Cerebellar nuclear complex (tissue), 1 donor: ENCODE results near the gene CPM.

ENCODE experiments used
- DNase-seq, 2 experiments: peaks; one replicate each; lab custom pipeline; 2025; lab: John Stamatoyannopoulos, UW

Gene CPM

DNA sequence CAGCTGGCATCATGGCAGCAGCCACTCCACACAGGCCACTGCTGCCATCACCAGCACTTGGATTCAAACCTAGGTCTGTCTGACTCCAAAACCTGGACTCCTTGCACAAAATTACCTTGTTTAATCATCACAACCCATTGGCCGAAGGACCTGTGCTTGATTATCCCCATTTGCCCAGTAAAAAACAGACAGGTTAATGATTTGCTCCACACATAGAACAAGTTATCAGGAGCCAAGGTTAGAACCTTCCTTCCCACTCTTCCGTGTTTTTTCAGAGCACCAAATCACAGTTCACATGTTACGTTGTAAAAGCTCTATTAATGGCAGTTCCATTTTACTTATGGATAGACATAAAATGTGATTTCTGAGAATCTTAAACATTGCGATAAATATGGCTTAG, 23.5 kb upstream of the CPM start:
- DNase-seq, result no peak

DNA sequence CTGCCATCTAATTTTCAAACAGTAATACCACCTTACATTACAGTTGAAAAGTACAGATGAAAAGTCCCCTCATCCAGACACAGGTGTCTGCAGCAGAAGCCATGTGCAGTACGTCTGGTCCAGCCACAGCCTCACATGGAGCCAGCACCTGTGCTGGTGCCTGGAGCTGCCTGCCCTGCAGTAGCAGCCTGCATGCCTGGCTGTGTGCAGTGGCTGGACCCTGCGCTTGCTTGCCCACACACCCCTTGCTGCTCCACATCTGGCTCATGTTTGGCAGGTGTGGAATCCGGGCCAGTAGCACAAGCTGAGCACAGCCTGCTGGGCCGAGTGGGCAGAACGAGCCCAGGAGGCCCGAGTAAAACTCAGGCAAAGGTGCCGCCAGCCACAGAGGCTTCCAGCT, 21.8 kb upstream of the CPM start:
- DNase-seq, result no peak

DNA sequence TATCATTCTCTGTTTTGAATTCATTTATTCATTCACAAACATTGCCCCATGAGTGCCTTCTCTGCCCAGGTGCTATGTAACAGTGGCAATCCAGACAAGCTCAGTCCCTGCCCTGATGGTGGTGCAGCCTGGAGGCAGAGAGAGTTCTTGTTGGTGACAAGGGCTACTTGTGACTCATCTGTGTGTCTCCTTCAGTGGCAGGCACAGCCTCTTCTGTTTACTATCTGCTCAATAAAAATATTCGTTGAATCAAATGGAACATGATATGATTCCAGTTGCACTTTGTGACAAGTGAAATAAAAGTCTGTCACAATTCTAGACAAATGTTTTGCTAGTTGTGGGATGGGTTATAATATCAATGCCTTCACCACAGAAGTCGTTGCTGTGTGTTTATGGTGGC, 20.6 kb upstream of the CPM start:
- DNase-seq, result no peak

DNA sequence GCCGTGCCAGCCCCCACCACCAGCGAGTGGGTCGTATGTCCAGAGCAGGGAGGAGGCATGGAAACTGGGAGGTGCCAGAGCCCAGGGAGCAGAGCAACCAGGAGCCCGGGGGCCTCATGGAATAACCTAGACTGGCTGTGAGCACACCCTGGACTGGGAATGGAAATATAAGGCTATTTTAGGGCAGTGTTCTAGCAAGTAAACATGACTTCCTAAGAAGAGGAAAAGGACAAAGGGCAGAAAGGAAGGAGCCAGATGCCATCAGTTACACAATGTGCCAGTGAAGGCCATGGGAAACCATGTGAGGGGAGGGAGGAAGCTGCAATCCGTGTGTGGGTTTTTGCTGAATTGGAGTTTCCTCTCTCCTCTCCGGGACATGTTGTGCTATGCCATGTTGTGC, 18.7 kb upstream of the CPM start:
- DNase-seq, result no peak

DNA sequence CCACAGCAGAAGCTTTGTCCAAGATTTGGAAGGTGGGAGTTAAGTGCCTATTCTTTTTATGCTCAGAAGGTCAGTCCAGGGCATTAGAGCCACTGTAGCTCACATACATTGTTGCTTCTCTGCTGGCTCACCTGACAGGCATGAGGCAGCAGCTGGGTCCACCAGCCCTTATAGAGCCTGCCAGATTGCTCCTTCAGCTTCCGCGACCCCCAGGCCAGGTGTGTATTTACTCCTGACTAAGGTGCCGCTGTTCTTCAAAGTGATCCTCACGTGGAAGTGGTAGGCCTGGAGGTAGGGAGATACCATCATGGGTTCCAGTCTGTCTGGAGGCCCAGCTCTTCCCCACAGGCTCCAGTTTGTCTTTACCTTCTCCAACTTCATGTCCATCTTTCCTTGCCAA, 17.5 kb upstream of the CPM start:
- no peak for DNase-seq

DNA sequence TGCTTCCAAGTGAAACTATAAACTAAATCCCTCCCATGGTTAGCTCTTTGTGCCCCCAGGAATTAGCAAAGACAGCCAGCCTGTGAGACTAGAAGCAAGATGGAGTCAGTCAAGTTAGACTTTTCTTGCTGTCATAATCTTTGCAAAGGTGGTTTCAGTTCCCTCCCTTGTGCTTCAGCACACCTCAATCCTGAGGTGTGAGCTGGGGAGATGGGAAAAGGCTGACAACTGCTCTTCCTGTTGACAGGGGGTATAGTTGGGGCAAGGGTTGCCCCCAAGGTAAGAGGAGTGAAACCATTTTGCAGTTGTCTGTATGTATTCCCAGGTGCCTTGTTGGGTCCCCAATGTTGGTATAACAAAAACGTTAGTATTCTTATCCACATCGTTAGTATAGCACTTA, 12.3 kb upstream of the CPM start:
- no peak for DNase-seq

DNA sequence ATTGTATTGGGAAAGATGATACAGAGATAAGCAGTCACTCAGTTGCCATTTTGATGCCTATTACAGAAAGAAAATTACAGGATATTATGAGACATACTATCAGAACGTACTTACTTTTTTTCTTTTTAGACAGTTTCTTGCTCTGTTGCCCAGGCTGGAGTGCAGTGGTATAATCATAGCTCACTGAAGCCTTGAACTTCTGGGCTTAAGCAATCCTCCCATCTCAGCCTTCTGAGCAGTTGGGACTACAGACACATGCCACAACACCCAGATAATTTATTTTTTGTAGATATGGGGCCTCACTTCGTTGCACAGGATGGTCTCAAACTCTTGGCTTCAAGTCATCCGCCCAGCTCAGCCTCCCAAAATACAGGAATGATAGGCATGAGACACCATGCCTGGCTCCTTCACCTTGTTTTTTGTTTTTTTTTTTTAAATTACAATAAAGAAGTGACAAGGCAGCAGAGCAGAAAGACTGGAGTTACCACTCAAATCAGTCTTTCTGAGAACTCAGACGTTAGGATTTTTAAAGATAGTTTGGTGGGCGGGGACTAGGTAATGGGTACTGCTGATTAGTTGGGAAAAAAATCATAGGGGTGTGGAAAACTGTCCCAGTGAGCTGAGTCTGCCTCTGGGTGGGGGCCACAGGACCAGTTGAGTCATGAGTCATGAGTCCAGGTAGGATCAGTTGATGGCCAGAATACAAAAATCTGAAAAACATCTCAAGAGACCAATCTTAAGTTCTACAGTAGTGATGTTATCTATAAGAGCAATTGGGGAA, 11.5 kb upstream of the CPM start:
- no peak for DNase-seq

DNA sequence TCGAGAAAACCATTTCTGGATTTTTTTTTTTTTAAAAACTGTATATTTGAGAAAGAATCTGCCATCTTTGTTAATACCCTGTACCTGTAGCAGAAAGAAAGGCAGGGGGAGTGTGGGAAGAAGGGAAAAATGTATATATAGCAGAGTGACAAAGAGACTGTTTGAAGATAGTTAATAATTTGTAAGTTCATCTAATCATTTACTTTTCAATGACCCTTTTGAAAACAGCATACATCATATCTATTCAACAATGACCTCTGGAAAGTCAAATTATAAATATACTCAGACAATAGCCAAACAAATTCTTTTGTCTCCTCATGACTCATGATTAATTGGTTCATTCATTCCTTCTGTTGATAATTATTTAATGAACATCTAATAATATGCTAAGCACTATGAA, 10.9 kb upstream of the CPM start:
- DNase-seq, result no peak

DNA sequence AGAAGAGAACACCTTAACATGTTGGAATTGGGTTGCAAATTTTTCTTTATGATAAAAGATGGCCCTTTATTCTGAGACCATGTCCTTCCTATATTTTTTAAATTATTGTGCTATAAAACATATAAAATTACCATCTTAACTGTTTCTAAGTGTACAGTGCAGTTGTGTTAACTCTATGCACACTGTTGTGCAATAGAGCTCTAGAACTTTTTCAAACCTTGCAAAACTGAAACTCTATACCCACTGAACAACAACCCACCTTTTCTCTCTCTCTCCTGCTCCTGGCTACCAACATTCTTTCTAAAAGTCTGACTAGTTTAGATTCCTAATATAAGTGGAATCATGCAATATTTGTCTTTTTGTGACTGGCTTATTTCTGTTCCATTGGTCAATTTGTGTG, 7.8 kb upstream of the CPM start:
- no peak for DNase-seq

DNA sequence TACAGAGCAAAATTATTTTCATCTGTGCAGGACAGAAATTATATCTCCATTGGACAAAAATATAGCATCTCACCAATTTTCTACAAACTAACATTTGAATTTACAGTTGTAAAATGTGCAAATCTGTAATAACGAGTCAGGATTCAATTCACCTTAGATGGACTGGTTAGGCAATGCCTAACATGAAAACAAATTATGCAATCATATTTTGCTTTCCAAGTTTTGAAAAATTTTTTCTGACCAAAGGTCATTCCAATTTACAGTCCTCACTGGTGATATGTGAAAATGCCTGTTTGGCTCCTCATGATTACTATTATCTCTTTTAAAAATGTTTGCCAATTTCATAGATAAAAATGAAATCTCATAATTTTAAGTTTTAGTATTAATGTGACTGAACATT, 6.5 kb upstream of the CPM start:
- no peak for DNase-seq

DNA sequence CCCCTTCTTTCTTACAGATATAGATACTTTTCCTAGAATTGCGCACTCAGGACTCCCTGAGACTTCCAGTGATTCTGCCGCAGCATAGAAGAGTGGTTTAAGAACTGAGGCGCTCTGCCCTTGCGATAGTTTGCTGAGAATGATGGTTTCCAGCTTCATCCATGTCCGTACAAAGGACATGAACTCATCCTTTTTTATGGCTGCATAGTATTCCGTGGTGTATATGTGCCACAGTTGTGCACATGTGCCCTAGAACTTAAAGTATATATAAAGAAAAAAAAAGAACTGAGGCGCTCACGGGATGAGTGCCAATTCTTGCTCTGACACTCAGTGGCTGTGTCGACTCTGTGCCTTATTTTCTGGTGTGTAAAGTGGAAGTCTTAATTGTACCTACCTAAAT, 1.4 kb upstream of the CPM start:
- DNase-seq, result no peak

DNA sequence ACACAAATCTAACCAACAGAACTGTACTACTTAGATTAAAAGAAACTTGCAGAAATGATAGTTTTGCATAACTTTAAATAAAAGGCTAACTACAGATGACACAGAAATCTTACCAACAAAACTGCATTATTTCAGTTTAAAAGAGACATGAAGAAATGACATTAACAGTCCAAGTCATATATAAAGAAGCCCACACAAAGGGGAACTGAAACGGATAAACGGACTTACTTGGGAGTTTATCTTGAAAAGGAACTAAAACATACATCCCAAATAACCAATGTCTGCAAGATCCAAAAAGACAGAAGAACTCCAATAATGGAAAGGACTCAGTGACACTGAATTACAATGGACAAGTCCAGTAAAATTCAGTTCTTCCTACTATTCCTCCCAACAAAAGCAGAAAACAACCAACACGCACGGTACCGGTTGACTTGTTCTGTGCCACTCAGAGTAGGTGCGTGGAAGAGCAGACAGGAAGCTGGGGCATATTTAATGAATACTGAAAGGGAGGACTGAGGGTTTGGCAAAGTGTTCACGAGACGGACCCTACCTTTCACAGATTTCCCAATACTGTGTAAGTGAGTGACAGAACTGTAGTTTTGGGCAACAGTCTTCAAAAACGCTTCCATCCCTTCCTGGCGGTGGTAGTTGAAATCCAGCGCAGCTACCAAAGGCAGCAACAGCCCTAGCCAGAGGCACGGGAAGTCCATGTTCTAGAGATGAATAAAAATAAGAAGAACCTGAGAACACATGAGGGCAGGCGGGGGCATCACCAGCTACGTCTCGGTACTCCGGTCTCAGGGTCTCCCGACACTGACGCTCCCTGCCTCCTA, 627 bp downstream of the CPM start:
- no peak for DNase-seq

DNA sequence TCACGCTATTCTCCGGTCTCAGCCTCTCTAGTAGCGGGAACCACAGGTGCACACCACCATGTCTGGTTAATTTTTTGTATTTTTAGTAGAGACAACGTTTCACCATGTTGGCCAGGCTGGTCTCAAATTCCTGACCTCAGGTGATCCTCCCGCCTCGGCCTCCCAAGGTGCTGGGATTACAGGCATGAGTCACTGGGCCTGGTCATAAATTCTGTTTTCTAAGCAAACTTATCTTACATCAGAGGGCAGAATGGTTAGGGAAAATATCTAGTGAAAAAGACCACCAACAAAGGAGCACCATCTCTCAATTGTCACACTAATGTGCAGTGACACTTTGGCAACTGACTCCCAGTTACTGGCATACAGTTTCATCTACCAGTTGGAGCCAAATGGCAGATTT, 2.8 kb downstream of the CPM start:
- DNase-seq, result no peak

DNA sequence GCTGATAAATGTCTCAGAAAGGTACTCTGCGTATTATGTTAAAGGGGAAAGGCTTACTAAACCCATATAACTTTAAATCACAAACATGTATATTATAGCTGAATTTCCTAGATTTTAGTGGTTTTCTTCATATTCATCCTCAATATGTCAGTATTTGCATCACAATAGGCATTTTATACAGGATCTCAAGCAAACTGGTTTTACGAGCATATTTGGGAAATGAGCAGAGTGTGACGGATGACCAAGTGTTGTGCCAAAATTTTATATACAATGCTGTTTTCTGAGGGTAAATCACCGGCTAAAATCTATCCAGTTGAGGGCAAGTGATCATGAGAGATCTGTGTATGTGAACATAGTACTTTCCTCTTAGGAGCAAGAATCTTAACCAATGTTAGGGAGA, 8.4 kb downstream of the CPM start:
- DNase-seq, result no peak

DNA sequence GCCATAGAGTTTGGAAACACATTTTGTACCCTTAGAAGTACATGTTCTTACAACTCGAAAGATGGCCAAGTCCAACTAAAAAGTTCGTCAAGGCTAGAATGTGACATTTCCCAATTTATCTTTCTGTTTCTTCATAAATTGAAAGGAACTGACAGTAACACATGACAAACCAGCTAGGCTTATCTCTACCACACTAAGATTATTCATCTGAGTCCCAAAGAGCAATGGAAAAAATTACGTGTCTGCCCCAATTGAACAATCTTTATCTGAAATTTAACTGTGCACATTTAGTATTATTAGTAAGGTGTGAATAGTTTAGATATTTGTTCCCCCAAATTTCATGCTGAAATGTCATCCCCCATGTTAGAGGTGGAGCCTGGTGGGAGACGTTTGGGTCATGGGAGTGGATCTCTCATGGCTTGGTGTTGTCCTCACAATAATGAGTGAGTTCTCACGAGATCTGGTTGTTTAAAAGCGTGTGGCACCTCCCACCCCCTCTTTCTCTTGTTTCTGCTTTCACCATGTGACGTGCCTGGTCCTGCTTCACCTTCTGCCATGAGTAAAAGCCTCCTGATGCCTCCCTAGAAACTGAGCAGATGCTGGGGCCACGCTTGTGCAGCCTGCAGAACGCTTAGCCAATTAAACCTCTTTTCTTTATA, 13.3 kb downstream of the CPM start:
- DNase-seq, result no peak

DNA sequence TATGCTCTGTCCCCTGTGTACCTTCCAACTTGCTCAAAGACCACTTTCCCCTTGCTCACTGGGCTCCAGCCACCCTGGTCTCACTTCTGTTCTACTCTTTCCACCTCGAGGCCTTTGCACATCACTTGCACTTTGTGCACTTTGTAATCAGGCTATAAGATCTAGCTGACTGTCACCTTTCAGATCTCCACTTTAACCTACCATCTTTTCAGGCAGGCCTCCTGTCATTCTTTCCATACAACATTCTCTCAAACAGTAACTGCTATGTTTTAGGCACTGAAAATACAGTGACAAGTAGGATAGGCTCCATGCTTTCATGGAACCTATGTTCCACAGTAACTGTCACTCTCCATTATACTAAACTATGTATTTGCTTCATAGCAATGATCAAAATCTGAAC, 14.0 kb downstream of the CPM start:
- DNase-seq, result no peak

DNA sequence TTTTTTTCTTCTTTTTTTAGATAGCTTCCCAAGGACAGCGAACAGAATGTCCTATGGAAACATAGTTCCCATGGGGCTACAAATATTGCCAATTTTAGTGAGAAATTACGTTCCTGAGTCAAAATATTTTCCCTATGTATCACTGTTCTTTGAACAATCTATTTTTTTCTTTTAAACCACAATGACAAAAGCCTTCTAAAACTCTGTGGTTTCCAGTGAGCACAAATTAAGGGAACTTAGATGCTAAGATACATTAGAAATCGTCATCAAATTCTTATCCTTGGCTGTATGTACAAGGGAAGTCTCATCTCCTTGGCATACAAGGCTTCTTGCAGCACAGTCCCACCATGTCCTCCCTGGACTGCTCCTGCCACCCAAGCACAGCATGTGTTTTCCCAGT, 17.9 kb downstream of the CPM start:
- no peak for DNase-seq

DNA sequence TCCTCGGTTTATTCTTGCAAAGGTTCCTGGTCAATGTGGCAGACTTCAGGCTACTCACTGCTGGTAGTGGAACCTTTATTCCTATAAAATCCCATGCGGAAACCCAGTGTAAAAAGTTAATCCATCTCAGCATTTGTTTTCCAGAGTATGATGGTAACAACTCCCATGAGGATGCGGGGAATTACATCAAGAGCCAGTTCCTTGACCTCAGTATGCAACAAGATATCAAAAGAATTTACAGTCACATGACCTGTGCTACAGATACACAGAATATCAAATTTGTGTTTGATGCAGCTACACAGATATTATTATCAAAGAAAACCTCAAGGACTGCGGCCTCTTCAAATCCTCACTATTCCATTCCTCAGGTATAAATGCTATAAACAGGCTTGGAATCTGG, 19.3 kb downstream of the CPM start:
- DNase-seq, result no peak

DNA sequence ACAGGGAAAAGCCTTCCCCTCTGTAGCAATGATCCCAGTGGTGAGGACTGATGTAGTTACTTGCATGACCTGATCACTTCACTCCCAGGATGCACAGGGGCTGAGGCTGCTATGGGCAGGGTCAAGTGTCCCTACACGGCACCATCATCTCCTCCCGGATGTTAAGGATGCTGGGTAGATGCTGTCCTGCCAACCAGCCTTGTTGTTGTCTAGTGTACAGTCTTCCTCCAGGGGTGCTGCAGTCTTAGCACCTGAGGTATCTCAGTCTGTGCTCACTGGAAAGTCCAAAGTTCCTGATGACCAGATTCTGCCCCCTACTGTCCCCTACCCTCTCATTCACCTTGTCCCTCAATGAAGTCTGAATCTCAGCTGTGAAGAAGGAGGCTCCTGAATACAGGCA, 20.1 kb downstream of the CPM start:
- DNase-seq, result no peak

DNA sequence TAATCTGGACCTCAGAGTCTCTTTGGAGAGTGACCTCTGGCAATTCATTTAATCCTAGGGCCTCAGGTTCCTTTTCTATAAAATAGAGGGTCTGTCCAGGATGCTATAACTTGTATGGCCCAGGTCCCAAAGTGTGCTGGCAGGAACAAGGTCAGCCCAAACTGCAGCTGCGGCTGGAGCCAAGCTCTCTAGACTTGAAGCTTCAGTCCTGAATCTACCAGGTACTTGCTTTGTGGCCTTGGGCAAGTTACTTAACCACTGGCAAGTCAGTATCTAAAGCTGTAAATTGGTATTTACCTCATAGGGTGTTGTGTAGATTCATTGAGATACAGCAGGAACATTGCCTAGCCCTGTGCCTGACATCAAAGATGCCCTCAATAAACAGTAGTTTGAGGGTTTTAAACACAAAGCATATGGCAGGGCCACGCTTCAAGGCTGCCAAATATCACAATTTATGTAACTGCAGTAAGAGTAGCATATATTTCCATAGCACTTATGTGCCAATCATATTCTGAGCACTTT, 21.7 kb downstream of the CPM start:
- no peak for DNase-seq

DNA sequence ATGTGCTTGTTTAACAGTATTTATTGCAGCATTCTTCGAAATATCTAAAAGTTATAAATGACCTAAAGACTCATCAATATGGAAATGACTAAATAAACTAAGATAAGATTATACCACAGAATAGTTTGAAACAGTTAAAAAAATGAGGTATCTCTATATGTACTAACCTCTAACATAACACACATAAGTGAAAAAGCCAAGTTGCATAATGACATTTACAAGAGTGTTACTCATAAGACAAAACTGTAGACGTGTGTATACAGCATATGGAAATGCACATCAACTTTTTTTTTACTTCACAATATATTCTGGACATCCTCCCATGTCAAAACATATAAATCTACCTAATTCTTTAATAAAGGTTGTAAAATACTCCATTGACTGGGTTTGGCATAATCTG, 22.8 kb downstream of the CPM start:
- no peak for DNase-seq

DNA sequence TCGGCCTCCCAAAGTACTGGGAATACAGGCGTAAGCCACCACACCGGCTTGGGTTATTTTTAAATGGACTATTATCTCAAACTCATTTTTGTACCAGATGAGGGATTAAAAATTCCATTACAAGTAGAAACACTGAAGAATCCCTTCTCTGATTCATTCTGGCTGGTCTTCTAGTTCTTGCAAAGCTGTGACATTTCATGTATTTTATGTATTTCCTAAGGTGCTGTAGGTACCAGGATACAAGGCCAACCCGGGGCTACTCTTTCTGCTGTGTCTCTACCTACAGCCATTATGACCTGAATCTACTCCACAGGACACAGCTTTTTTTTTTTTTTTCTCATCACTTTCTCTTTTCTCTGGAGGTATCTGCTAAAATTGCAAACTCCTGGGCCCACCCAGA, 24.9 kb downstream of the CPM start:
- DNase-seq, result no peak

DNA sequence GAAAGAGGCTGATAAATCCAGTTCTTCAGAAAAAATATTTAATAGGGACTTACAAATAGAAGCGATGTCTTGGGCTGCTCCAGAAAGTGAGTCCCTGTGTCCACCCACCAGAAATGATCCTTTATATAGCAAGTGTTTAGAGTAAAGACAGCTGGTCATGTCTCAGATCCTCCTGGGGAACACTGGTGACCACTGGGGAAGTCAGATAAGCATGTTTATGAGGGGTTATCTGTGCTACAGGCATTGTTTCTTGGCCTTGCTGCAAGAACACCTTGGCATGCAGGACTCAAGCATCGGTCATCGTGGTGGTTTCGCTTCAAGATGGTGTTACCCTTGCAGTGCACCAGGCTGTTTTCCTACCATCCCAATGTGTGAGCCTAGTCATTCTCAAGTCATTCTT, 27.2 kb downstream of the CPM start:
- no peak for DNase-seq
